Measurements from ENCODE around the gene SPX. TPM values are rescaled to one million over a fixed set of nuclear protein-coding genes. Genes with fewer than 3 reads are reported as not detected.

SPX gene
- total and polyA plus RNA-seq, 2 of the 4 experiments (the other 2 are of a cell fraction): under 0.01 to 0.12 TPM

DNA sequence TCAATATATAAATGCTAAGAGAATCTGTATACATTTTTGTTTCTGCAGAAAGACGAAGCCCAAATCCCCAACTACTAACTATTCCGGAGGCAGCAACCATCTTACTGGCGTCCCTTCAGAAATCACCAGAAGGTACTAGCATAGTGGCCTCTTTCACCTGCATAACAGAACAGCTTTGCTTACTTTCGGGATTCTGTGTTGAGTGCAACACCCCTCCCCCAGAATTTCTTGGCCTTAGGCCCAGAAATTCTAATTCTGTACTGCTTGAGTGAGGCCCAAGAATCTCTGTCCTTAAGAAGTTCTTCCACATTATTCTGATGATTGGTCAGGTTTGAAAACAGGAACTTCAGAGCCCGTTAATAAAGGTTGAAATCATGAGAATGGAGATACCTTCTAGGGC is 2.9 kb downstream of the SPX start:
- Histone ChIP-seq H2BK15ac (ENCODE audit: low read depth, low read length) (no peak overlapping the region), H4K20me1 (ENCODE audit: insufficient read depth, low read length) (no peaks in the 10 kb centered on the region), H3K4me2 (ENCODE audit: low read depth, low read length) (no peak overlapping the region), H3K4ac (ENCODE audit: low read depth, low read length) (no peak overlapping the region), H3K9me3 (ENCODE audit: control insufficient read depth, insufficient read depth, low read length) (no peaks in the 10 kb centered on the region), H4K5ac (ENCODE audit: low read depth, low read length) (no peak overlapping the region), H2AK5ac (ENCODE audit: low read depth, low read length) (no peak overlapping the region), H3K14ac (replicated peaks; ENCODE audit: low read depth, low read length) (no peak overlapping the region), H3K9ac (ENCODE audit: low read depth, low read length) (no peak overlapping the region), H3K36me3 (ENCODE audit: control insufficient read depth, insufficient read depth, low read length) (no peaks in the 10 kb centered on the region), H3K27ac (ENCODE audit: insufficient read depth, low read length) (no peak overlapping the region), H2BK5ac (ENCODE audit: low read depth, low read length, poor library complexity, severe bottlenecking) (no peak overlapping the region), H3K9me1 (ENCODE audit: insufficient read depth, low read length) (no peaks in the 10 kb centered on the region), H2BK20ac (ENCODE audit: low read depth, low read length) (no peak overlapping the region), H3K4me3 (ENCODE audit: insufficient read depth, low read depth, low read length) (no peak overlapping the region), H2AFZ (replicated peaks; ENCODE audit: low read length, poor library complexity) (no peak overlapping the region), H3K4me1 (ENCODE audit: control insufficient read depth, insufficient read depth, low read length) (no peaks in the 10 kb centered on the region), H3K27me3 (ENCODE audit: control insufficient read depth, insufficient read depth, low read length) (peaks cover 17% of the 10 kb centered on the region), H2BK120ac (ENCODE audit: low read depth, low read length) (no peak overlapping the region), H4K91ac (ENCODE audit: insufficient read depth, low read depth, low read length) (no peak overlapping the region), H3K18ac (ENCODE audit: low read depth, low read length) (no peak overlapping the region), H3K79me1 (ENCODE audit: low read depth in 1 of 2, low read length in 2 of 2) (no peaks in the 10 kb centered on the region), H3K23ac (ENCODE audit: low read depth, low read length) (no peak overlapping the region), H4K8ac (ENCODE audit: low read depth in 2 of 2, low read length in 2 of 2) (no peak overlapping the region), H2AK9ac (replicated peaks; ENCODE audit: low read depth, low read length, poor library complexity) (no peak overlapping the region), H3K56ac (ENCODE audit: extremely low read depth, insufficient read depth, low read length) (no peak overlapping the region)
- dilution Hi-C loops (cut with HindIII; ENCODE audit: low sequenced_read_pairs, unreplicated experiment): no loop called here
- in situ Hi-C loops (cut with MboI; ENCODE audit: low sequenced_read_pairs): no loop called here
- ChIA-PET CTCF (no interaction called here), POLR2A (ENCODE audit: unreplicated experiment) (no interaction called here)
- TF ChIP-seq MXI1 (IDR thresholded peaks at IDR 0.05; ENCODE audit: borderline replicate concordance, low read depth, low read length) (no peak), RFX5 (IDR thresholded peaks at IDR 0.05; ENCODE audit: low read depth, low read length) (no peak), CHD1 (IDR thresholded peaks at IDR 0.05; ENCODE audit: low read depth, low read length) (no peak), MAFK (IDR thresholded peaks at IDR 0.05; ENCODE audit: low read depth, low read length) (no peak), MAZ (IDR thresholded peaks at IDR 0.05; ENCODE audit: borderline replicate concordance, low read depth, low read length) (no peak), RAD21 (IDR thresholded peaks at IDR 0.05; ENCODE audit: low read length) (no peak), FOS (IDR thresholded peaks at IDR 0.05; ENCODE audit: low read depth, low read length) (no peak), CEBPB (IDR thresholded peaks at IDR 0.05; ENCODE audit: low read depth, low read length) (no peak), RCOR1 (IDR thresholded peaks at IDR 0.05; ENCODE audit: insufficient replicate concordance, low read length) (no peak), BHLHE40 (IDR thresholded peaks at IDR 0.05; ENCODE audit: low read depth, low read length) (no peak), SMC3 (IDR thresholded peaks at IDR 0.05; ENCODE audit: low read depth, low read length) (no peak), POLR2A (IDR thresholded peaks at IDR 0.05; ENCODE audit: low read depth, low read length) (no peak), NFE2L2 (IDR thresholded peaks at IDR 0.05; ENCODE audit: low read depth, low read length) (no peak)
- TF ChIP-seq, protein P1, sequence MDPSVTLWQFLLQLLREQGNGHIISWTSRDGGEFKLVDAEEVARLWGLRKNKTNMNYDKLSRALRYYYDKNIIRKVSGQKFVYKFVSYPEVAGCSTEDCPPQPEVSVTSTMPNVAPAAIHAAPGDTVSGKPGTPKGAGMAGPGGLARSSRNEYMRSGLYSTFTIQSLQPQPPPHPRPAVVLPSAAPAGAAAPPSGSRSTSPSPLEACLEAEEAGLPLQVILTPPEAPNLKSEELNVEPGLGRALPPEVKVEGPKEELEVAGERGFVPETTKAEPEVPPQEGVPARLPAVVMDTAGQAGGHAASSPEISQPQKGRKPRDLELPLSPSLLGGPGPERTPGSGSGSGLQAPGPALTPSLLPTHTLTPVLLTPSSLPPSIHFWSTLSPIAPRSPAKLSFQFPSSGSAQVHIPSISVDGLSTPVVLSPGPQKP (IDR thresholded peaks at IDR 0.05; ENCODE audit: borderline replicate concordance, low read depth, low read length): no peak
- TF ChIP-seq, protein P2, sequence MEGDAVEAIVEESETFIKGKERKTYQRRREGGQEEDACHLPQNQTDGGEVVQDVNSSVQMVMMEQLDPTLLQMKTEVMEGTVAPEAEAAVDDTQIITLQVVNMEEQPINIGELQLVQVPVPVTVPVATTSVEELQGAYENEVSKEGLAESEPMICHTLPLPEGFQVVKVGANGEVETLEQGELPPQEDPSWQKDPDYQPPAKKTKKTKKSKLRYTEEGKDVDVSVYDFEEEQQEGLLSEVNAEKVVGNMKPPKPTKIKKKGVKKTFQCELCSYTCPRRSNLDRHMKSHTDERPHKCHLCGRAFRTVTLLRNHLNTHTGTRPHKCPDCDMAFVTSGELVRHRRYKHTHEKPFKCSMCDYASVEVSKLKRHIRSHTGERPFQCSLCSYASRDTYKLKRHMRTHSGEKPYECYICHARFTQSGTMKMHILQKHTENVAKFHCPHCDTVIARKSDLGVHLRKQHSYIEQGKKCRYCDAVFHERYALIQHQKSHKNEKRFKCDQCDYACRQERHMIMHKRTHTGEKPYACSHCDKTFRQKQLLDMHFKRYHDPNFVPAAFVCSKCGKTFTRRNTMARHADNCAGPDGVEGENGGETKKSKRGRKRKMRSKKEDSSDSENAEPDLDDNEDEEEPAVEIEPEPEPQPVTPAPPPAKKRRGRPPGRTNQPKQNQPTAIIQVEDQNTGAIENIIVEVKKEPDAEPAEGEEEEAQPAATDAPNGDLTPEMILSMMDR (conservative IDR thresholded peaks at IDR 0.05; ENCODE audit: low read depth, low read length): no peak
- TF ChIP-seq, protein P3, sequence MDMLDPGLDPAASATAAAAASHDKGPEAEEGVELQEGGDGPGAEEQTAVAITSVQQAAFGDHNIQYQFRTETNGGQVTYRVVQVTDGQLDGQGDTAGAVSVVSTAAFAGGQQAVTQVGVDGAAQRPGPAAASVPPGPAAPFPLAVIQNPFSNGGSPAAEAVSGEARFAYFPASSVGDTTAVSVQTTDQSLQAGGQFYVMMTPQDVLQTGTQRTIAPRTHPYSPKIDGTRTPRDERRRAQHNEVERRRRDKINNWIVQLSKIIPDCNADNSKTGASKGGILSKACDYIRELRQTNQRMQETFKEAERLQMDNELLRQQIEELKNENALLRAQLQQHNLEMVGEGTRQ (IDR thresholded peaks at IDR 0.05; ENCODE audit: low read depth, low read length): no peak
- DNase-seq: no peak
- 60% methylated on average over 4 of the region's 5 CpGs; no CpG with 5 or more reads in 1 of the 2 experiments for WGBS, 2 experiments (ENCODE audit: extremely low coverage in 2 of 2, insufficient read length in 1 of 2)
- no TSS peak for BruUV-seq (replicated peaks)
- intact Hi-C loops (cut with micrococcal nuclease): no loop called here
- ATAC-seq (ENCODE audit: low read depth): no peak
